Measurements from ENCODE around the gene ME3.
A peak's percentile ranks its signal among the peaks of the same experiment; 100 is the strongest.

The ME3 gene

GRCh38 chr11:86487671-86488070, 184.7 kb downstream of the ME3 start:
- no peak for DNase-seq
- ATAC-seq = no peak

DNA sequence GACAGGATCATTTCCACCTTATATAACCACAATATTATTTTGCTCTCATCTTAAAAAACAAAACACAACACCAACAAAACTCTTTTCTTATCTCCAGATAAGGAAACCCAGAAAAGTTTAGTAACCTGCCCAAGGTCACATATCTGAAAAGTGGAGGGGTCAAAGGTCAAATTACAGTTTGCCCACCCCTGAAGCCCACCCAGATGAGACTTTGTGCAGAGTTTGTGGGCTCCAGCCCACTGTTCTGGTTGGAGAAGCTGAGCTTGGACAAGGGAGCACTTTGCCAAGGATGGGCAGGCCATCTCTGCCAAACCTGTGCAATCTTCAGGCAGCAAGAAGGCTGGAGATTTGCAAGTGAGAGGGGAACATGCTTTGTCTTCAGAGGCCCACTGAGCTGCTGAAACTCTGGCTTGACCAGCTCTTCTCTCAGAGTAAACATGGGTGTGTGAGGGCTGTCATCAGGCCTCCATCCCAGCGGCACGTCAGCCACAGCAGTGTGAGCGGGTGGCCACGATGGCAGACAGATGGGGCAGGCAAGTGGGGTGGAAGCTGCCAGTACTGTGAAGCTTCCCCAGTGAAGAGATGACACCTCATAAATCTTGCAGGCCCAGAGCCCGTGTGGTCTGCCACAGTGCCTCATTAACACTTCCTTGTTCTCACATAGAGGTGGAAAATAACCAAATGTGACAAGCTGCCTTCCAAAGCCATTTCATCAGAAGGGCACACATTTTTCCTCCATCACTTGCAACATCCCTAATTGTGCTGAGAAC, 186.0 kb downstream of the ME3 start:
- DNase-seq (peak; percentile 22), ATAC-seq (peak; percentile 68)

GRCh38 chr11:86484795-86485166, 187.6 kb downstream of the ME3 start:
- ATAC-seq (no peak), DNase-seq (no peak)

DNA sequence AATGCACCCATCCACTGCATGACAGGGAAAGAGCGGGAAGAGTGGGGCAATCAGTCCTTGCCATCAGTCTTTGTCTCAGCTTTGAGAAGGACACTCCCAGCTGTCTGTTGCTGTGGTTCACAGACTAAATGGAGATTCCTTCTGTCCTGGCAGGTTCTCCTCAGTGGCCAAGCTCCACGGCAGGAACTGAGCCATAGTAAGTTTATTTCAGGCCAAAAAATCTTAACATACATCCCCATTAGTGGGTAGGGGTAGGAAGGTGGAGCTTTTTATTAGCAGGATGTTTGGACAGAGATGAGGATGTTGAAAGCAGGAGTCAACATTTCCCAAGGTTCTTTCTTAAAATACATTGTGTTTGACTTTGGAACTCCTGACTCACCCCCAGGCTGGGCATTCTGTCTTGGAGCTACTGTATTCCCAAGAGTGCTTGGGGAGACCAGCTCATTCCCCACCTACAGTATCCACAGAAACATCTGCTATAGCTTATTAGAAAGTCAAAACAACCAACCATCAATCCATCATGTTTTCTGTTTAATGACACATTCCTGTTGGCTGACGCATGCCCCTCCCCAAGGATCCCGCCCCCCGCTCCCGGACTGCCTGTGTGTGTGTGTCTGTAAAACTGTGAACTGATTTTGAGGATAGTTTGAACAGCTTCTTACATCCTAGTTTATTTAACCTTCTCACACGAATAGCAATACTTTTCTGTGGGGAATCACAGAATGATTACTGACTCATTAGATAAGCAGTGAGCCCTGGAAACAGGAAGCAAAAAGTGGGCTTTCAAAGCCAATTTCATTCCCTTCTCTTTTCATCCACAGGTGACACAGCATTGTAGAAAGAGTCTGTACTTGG, 188.2 kb downstream of the ME3 start:
- ATAC-seq = no peak
- DNase-seq = no peak

GRCh38 chr11:86483610-86483939, 188.8 kb downstream of the ME3 start:
- DNase-seq = no peak

GRCh38 chr11:86482692-86483091, 189.7 kb downstream of the ME3 start:
- no peak for DNase-seq
- no peak for ATAC-seq

More at GRCh38 chr11:86483610-86483939, 188.8 kb downstream of the ME3 start:
- ATAC-seq = no peak

- ATAC-seq (no peak), DNase-seq (no peak)
These were observed 191.0 kb downstream of the ME3 start for GRCh38 chr11:86481399-86481798.

GRCh38 chr11:86478348-86478747, 194.1 kb downstream of the ME3 start:
- ATAC-seq = no peak

DNA sequence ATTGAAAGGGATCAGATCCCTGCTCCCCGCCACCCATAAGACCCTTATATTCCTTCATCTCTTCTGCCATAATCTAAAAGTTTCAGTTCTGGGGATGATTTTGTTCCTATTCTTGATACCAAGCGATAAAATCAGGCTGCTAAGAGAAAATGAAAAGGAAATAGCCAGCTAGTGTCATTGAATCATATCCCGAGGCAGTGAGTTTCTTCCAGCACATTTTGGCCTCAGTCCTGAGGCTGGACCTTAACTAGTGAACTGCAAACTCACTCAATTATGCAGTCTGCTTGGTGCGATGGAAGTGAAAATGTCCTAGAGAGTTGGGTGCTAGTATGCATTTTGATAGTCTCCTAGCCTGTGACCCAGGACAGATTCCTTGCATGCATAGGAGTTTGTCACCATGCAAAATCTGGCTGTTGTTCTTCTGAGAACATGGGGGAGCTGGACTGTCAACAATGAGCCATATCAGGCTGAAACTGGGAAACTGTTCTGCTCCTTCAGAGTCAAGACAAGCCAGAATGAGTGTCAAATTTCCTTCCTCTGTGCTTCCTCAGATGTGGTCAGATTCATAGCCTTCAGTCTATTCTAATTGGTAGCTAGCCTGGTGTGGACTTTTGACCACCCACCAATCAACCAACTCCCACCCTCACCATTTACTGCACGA, 194.8 kb downstream of the ME3 start:
- ATAC-seq (peak; percentile 44), DNase-seq (no peak)

More at GRCh38 chr11:86478348-86478747, 194.1 kb downstream of the ME3 start:
- DNase-seq = no peak

GRCh38 chr11:86476109-86476861, 196.1 kb downstream of the ME3 start:
- ATAC-seq = no peak
- DNase-seq = no peak

DNA sequence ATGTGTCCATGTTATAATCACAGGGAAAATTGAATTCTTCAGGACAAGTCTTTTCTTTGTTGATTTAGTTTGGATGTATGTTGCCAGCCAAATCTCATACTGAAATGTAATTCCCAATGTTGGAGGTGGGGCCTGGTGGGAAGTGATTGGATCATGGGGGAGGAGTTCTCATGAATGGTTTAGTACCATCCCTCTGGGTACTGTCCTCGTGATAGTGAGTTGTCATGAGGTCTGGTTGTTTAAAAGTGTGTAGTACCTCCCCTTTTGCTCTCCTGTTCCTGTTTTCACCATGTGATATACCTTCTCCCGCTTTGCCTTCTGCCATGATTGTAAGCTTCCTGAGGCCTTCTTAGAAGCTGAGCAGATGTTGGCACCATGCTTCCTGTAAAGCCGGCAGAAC, 197.4 kb downstream of the ME3 start:
- DNase-seq = no peak
- ATAC-seq = no peak

- no peak for ATAC-seq
- DNase-seq = no peak
These were observed 198.2 kb downstream of the ME3 start for GRCh38 chr11:86473991-86474833.

DNA sequence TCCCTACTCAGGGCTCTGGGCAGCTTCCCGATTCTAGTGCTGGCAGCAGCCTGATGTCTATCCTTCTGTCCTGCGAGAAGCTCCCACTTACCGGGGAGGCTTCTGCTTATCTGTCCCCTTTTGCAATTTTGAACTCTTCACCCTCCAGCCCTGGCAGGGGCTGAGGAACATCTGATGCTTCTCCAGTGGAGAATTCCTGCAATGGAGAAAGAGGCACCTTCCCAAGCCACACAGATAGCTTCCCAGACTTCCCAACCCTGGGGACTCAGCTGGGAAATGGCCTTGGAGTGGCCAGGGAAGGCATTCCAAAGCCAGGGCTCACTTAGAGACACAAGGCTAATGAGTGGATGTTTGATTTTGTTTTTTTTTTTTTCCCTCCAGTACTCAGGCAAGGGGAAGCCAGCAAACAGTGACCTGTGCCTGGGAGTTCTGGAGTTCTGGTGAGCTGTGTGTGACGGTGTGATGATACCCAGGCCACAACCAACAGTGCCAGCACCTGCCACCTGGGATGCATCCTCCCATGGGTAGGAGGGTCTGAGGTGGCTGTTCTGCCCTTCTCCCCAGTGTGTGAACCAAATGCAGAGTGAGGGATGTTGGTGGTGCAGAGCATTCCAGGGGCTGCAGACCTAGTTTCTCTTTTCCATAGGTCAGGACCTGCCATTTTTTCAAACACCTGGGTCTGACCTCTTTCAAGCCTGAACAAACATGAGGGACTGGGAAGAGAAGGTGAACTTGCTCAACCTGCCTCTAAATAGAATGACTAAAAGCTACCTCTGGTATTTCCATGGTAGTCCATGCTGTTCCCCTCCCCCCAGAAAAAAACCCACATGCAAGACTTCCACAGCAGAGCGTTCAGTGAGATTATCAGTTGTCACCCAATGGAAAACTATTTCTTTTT, 202.7 kb downstream of the ME3 start:
- ATAC-seq = no peak
- no peak for DNase-seq

DNA sequence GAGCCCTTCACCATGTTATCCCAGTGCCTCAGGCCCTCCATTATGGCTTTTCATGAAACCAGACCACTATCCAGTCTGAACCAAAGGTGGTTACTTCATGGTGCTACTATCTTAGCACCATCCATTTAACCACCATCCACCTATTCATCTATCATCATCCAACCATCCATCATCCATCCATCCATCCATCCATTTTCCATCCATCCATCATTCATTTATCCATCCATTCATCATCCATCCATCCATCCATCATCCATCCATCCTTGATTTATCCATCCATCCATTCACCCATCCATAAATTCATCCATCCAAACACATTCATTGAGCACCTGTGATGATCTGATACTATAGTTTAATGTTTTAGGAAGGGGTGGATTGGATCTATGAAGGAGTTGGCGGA, 204.2 kb downstream of the ME3 start:
- ATAC-seq (no peak), DNase-seq (no peak)

DNA sequence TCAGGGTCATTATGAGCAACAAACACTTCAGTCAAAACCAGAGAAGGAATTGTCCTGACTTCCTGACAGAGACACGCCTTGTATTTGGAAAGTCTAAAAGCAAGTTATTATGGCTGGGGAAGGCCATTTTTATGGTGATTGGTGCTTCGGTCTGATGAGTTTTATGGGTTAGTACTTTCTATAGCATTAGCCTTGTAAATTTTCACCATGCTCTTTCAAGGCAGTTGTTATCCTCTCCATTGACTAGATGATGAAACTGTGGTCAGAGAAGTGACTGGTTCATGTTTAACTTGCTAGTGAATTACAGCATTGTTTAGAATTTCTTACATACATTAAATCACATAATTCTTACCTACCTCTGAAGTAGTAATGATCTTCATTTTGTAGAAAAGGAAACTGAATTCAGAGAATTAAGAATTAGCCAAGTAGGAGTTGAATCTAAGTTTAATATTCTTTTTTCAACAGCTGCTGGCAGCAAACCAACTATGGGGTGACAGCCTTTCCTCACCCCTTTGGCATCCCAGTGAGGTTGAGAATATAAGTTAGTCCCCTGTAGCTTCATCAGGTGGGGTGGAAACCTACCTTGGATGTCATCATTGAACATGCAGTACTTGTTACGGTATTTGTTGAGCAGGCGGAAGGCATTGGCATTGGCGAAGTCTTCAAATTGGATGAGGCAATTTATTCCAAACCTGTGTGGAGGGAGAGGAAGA, 207.8 kb downstream of the ME3 start:
- DNase-seq = no peak
- no peak for ATAC-seq

GRCh38 chr11:86463955-86464354, 208.5 kb downstream of the ME3 start:
- ATAC-seq (no peak), DNase-seq (no peak)

- no peak for ATAC-seq
- no peak for DNase-seq
These were observed 209.3 kb downstream of the ME3 start for GRCh38 chr11:86463120-86463519.

GRCh38 chr11:86461892-86462291, 210.5 kb downstream of the ME3 start:
- ATAC-seq = no peak
- DNase-seq = no peak

Measured in stimulated activated naive CD8-positive, alpha-beta T cell treated with anti-CD3 and anti-CD28 coated beads, Interleukin-15, Interleukin-2, amounts not matched to agents 100 U/mL and 50 U/mL, for 24 hours (primary cell).